K562 (cell line): ENCODE measurements around the gene OVOL1.

ENCODE experiments used
- CREB1 ChIP-seq, 2 experiments: sonication (generic) in 1 of 2; formaldehyde crosslinking in 1 of 2; IDR thresholded peaks; 2 replicates each; pipeline versions ENCODE4 v1.6.1 to v1.8.0; 2012 to 2022; ENCODE audit warnings: inconsistent platforms in 1 of 2, mild to moderate bottlenecking in 1 of 2, missing genetic modification reagents in 1 of 2, moderate library complexity in 1 of 2
- DPF2 ChIP-seq: fragments of 450-650 bp; IDR thresholded peaks from 2 replicates; pipeline ENCODE4 v1.6.1; 2016
- EZH2 ChIP-seq: IDR thresholded peaks from 2 replicates; pipeline ENCODE4 v1.6.1; 2012; ENCODE audit warnings: low read depth, mild to moderate bottlenecking, inconsistent platforms, low read length, borderline replicate concordance
- FOS ChIP-seq: IDR thresholded peaks from 3 replicates; pipeline ENCODE4 v1.6.1; 2011; ENCODE audit not compliant: insufficient read length; ENCODE audit errors: extremely low read depth
- GABPA ChIP-seq: fragments of 200-800 bp; sonication (Bioruptor generic); conservative IDR thresholded peaks from 2 replicates; pipeline ENCODE4 v1.6.1; 2016; ENCODE audit warnings: low read depth, missing genetic modification characterization, missing compliant biosample characterization
- RAD21 ChIP-seq, 2 experiments: fragments of 250-450 bp in 1 of 2; fragments of 450-650 bp in 1 of 2; sonication (Bioruptor Pico) in 1 of 2; formaldehyde crosslinking in 1 of 2; IDR thresholded peaks in 1 of 2; conservative IDR thresholded peaks in 1 of 2; 2 replicates each; pipeline versions ENCODE4 v1.4.0 to v1.8.0; 2020 to 2022; ENCODE audit warnings: mild to moderate bottlenecking in 2 of 2, moderate library complexity in 1 of 2
- ZNF253 ChIP-seq: fragments of 250-450 bp; sonication (Bioruptor Pico); conservative IDR thresholded peaks from 2 replicates; pipeline ENCODE4 v1.6.1; 2021; ENCODE audit warnings: mild to moderate bottlenecking

DNA sequence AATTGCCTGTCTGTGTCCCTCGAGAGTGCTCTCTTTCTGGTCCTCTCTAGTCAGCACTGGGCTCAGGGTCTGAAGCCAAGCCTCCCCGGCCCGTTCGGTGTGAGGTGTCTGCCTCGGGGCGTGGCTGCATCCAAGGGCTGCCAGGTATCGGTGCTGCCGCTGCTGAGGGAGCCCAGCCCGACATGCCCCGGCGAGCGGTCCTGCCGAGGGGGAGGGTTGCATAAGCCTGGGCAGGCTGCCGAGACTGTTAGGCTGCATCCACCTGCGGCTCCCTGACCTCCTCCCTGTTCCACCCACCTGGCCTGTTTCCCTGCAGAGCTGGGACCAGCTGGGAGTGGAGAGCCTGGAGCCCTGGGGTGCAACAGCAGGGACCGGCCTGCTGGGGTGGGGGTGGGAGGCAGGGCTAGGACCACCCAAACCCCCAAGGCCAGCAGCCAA, 6.3 kb downstream of the OVOL1 start:
- TF ChIP-seq RAD21 (CRISPR knock-in tag; conservative IDR thresholded peaks at IDR 0.05 in 1 of 2, IDR thresholded peaks at IDR 0.05 in 1 of 2) (no peak), GABPA (tag) (no peak), EZH2 (no peak), ZNF253 (no peak), CREB1 (IDR thresholded peaks at IDR 0.05) (no peak), CREB1 (CRISPR knock-in tag; IDR thresholded peaks at IDR 0.05) (no peak), FOS (no peak), DPF2 (no peak)
